Measurements from ENCODE around the gene CDS2. TPM values are rescaled to one million over a fixed set of nuclear protein-coding genes. Genes with fewer than 3 reads are reported as not detected.

Gene CDS2
- total and polyA plus RNA-seq, 4 donors = 9.6 to 31.6 (median 14.4) TPM

DNA sequence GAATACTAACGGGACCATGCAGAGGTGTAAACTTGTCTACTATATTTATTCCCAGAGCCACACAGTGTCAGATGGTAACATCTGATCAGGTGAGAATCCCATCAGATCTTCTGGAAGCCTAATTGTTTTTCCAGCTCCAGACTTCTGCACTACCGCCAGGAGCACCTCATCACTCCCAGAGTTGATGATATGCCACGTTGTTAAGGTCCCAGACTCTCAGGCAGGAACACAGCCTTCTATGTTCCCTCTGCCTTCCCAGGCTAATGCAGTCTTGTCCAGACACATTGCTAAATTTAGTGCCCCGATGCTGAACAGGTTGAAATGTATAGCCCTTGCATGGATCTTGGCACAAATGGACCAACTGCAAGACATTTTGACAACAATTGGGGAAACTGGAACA is 103.7 kb downstream of the CDS2 start (continued):
- TF ChIP-seq CTCF (IDR thresholded peaks at IDR 0.05; ENCODE audit: low read depth, low read length, missing input control) (no peak), GABPA (IDR thresholded peaks at IDR 0.05 in 1 of 2, conservative IDR thresholded peaks at IDR 0.05 in 1 of 2) (no peak), NR2F2 (IDR thresholded peaks at IDR 0.05) (no peak)

GRCh38 chr20:5234158-5234557 is 107.3 kb downstream of the CDS2 start:
- TF ChIP-seq SP1 (IDR thresholded peaks at IDR 0.05) = no peak
- peak in 1 of 2 donors; percentile 52 for TF ChIP-seq HNF4A (conservative IDR thresholded peaks at IDR 0.05)
- TF ChIP-seq RXRA (IDR thresholded peaks at IDR 0.05) = peak in 1 of 2 donors; percentile 59
- TF ChIP-seq TAF1 (conservative IDR thresholded peaks at IDR 0.05) = no peak
- TF ChIP-seq EGR1 (IDR thresholded peaks at IDR 0.05; ENCODE audit: low read depth in 2 of 2) = peak in 1 of 2 donors; percentile 27
- peak; percentile 94 for TF ChIP-seq FOXA1 (IDR thresholded peaks at IDR 0.05)
- no peak for TF ChIP-seq RAD21 (IDR thresholded peaks at IDR 0.05)
- no peak for TF ChIP-seq NR2F2 (IDR thresholded peaks at IDR 0.05)
- no peak for TF ChIP-seq CTCF (IDR thresholded peaks at IDR 0.05; ENCODE audit: low read depth, low read length, missing input control)
- TF ChIP-seq, protein P1, sequence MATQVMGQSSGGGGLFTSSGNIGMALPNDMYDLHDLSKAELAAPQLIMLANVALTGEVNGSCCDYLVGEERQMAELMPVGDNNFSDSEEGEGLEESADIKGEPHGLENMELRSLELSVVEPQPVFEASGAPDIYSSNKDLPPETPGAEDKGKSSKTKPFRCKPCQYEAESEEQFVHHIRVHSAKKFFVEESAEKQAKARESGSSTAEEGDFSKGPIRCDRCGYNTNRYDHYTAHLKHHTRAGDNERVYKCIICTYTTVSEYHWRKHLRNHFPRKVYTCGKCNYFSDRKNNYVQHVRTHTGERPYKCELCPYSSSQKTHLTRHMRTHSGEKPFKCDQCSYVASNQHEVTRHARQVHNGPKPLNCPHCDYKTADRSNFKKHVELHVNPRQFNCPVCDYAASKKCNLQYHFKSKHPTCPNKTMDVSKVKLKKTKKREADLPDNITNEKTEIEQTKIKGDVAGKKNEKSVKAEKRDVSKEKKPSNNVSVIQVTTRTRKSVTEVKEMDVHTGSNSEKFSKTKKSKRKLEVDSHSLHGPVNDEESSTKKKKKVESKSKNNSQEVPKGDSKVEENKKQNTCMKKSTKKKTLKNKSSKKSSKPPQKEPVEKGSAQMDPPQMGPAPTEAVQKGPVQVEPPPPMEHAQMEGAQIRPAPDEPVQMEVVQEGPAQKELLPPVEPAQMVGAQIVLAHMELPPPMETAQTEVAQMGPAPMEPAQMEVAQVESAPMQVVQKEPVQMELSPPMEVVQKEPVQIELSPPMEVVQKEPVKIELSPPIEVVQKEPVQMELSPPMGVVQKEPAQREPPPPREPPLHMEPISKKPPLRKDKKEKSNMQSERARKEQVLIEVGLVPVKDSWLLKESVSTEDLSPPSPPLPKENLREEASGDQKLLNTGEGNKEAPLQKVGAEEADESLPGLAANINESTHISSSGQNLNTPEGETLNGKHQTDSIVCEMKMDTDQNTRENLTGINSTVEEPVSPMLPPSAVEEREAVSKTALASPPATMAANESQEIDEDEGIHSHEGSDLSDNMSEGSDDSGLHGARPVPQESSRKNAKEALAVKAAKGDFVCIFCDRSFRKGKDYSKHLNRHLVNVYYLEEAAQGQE (IDR thresholded peaks at IDR 0.05) = no peak
- TF ChIP-seq MAX (IDR thresholded peaks at IDR 0.05) = no peak
- TF ChIP-seq FOXA2 (IDR thresholded peaks at IDR 0.05) = peak; percentile 96
- TF ChIP-seq HNF4G (IDR thresholded peaks at IDR 0.05) = no peak
- TF ChIP-seq, protein P2, sequence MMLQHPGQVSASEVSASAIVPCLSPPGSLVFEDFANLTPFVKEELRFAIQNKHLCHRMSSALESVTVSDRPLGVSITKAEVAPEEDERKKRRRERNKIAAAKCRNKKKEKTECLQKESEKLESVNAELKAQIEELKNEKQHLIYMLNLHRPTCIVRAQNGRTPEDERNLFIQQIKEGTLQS (IDR thresholded peaks at IDR 0.05) = no peak
- TF ChIP-seq ZBTB33 (IDR thresholded peaks at IDR 0.05) = no peak
- peak; percentile 41 for TF ChIP-seq YY1 (IDR thresholded peaks at IDR 0.05)
- TF ChIP-seq JUND (IDR thresholded peaks at IDR 0.05) = no peak
- TF ChIP-seq GABPA (IDR thresholded peaks at IDR 0.05 in 1 of 2, conservative IDR thresholded peaks at IDR 0.05 in 1 of 2) = no peak
- WGBS = 22% methylated on average over 1 of the region's 1 CpG
- H3K4me1 ChIP-seq (ENCODE audit: control insufficient read depth in 4 of 4, insufficient read depth in 4 of 4, low read length in 3 of 4) = peaks cover 0 to 22% (median 17%) of the 10 kb centered on the region in 4 donors
- no peaks in the 10 kb centered on the region for H3K9me3 ChIP-seq (ENCODE audit: control insufficient read depth in 4 of 4, low read length in 3 of 4)
- H3K27ac ChIP-seq (ENCODE audit: low read depth in 1 of 2, low read length in 2 of 2) = no peak overlapping the region
- H3K4me3 ChIP-seq (ENCODE audit: low read depth in 1 of 3, low read length in 3 of 3) = no peak overlapping the region
- no peak for DNase-seq (ENCODE audit: low spot score)
- H3K9ac ChIP-seq (ENCODE audit: low read depth in 1 of 2, low read length in 2 of 2) = no peak overlapping the region
- H3K36me3 ChIP-seq (ENCODE audit: control insufficient read depth in 4 of 4, insufficient read depth in 3 of 4, low read depth in 1 of 4, low read length in 3 of 4) = no peaks in the 10 kb centered on the region
- no peaks in the 10 kb centered on the region for H3K27me3 ChIP-seq (ENCODE audit: control insufficient read depth in 4 of 4, insufficient read depth in 4 of 4, low read length in 3 of 4)
